Fibroblast of the aortic adventitia (primary cell): ENCODE results near the gene FALEC. TPM values are rescaled to one million over a fixed set of nuclear protein-coding genes. Genes with fewer than 3 reads are reported as not detected.
"Not testable (repeated sequence)": the region's sequence is repeated elsewhere in the genome, so short reads cannot be mapped to it uniquely, and the experiment has no call there.

Experiments used
- DNase-seq: peaks from one replicate; pipeline ENCODE4 v3.0.0-alpha.2; 2010; ENCODE audit warnings: low read depth
- H3K4me3 ChIP-seq: 2 replicates; pipeline ENCODE4 v1.5.1; 2011; ENCODE audit warnings: low read depth, mild to moderate bottlenecking, control low read depth, low read length, moderate library complexity
- total RNA-seq: library from RNA; depleted of rRNA; stranded (reverse); fragments of >200 nt; gene quantifications from 2 replicates; pipeline ENCODE4 v1.2.3, GENCODE V29; 2012; ENCODE audit warnings: low replicate concordance
- TF ChIP-seq, protein P1 (sequence below): IDR thresholded peaks from 2 replicates; pipeline ENCODE4 v1.5.1; 2011; ENCODE audit warnings: mild to moderate bottlenecking, low read length, control low read depth, inconsistent platforms; ENCODE audit not compliant: insufficient read depth

Gene FALEC
- total RNA-seq, 1 donor, result not detected

DNA sequence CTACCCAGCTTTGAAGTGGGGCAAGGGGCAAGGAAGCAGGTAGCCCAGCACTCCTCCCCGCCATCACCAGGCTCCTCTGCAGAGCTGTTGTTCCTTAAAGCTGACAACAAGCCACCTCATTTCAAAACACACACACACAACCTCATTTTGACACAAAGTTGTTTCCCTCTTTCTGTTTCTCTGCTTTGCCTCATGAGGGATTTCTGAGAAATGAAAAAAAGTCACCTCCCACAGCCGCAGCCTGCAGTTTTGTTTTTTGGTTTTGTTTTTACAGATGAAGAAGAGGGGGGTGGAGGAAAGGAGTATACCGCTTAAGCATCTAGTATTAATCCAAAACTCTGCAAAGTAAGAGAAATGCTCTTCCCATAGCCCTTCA, 51.8 kb downstream of the FALEC start:
- peak overlapping the region; percentile 47 for H3K4me3 ChIP-seq
- peak; percentile 54 for DNase-seq

DNA sequence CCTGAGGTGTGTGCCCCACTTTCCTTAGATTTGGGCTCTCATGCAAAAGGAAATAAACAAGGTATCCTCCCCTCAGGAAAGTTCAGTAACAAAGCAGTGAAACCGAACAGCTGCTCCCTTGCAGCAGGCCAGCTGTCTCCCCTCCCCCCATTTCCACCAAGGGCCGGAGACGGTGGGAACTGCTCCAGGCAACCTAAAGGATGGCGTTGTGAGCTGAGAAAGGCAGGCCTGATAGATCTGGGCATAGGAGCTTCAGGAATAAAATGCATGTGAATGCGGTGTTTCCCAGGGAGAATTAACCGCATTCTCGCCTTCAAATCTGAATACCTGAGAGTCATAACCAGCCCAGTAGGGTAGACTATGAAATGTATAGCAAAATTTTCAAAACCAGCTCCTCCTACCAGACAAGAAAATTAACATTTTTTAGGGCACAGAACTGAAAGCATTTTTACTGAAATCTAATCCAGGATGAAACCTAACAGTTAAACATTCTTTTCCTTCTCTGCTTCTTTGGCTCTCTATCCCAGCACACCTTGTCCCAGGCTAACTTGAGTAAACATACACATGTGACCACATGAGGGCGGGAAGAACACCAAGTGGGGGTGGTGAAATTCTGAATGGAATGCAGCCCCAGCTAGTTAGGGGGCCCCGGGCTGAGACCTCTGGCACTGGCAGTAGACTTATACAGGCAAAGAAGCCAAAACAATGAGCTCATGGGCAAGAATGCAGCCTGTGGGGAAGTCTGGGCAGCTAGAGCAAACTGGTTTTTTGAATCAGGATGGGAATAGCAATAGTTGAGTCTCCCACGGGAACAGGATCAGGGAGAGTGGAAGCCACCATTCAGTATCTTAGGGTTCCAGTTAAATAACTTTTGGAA, 52.4 kb downstream of the FALEC start:
- peak; percentile 97 for DNase-seq
- TF ChIP-seq, protein P1, sequence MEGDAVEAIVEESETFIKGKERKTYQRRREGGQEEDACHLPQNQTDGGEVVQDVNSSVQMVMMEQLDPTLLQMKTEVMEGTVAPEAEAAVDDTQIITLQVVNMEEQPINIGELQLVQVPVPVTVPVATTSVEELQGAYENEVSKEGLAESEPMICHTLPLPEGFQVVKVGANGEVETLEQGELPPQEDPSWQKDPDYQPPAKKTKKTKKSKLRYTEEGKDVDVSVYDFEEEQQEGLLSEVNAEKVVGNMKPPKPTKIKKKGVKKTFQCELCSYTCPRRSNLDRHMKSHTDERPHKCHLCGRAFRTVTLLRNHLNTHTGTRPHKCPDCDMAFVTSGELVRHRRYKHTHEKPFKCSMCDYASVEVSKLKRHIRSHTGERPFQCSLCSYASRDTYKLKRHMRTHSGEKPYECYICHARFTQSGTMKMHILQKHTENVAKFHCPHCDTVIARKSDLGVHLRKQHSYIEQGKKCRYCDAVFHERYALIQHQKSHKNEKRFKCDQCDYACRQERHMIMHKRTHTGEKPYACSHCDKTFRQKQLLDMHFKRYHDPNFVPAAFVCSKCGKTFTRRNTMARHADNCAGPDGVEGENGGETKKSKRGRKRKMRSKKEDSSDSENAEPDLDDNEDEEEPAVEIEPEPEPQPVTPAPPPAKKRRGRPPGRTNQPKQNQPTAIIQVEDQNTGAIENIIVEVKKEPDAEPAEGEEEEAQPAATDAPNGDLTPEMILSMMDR, result no peak
- H3K4me3 ChIP-seq, result peak overlapping the region; percentile 47

More for the DNA sequence above, 51.8 kb downstream of the FALEC start:
- TF ChIP-seq, protein P1, result no peak

DNA sequence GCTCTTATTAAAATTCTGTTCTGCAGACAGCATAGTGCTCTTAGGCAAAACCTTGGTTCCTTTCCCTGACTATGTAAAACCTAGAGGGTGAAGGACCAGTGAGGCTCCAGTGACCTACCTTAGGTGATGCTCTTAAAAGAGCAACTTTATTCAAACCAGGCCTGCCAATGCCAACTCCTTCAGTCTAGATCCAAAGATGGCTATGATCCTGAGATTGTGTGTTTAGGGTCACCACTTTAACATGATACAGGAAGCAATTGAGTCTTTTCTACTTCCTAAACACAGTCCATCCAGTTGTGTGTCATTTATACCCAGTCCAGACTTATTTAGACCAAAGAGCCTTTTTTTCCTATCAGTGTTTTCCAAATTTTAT, 53.0 kb downstream of the FALEC start:
- no peak for DNase-seq
- H3K4me3 ChIP-seq, result no peak overlapping the region
- TF ChIP-seq, protein P1, result no peak

DNA sequence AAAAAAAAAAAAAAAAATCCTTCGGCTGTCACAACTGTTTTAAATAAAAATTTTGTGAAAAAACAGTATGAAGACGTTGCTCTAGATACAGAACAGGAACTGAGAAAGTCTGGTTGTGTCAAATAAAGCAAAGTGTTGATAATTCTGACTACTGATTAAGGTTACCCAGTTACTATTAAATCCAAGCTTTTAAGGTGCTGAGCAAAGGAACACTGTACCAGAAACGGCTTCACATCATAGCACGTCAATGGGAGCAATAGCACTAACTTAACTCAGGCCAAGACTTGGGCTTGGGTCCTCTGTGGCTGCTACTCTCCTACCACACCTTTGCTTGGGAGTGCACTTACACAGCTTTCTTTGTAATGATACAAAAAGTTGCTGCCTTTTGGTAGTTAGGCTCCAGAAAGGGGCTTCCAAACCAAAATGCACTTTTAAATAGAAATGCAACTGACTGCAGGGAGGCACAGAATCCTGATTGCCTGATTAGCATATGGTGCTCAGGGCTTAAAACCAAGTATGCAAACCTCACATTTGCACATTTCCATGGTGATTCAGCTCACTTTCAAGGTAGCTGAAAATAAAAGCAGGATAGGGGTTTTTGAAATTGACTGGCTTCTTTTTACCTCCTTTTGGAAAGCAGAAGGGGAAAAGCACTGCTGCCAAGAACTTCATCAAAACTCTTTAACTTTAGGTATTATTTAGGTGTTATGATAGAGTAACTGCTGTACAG, 57.5 kb downstream of the FALEC start:
- TF ChIP-seq, protein P1, result no peak
- peak overlapping the region; percentile 0 for H3K4me3 ChIP-seq
- DNase-seq, result no peak

DNA sequence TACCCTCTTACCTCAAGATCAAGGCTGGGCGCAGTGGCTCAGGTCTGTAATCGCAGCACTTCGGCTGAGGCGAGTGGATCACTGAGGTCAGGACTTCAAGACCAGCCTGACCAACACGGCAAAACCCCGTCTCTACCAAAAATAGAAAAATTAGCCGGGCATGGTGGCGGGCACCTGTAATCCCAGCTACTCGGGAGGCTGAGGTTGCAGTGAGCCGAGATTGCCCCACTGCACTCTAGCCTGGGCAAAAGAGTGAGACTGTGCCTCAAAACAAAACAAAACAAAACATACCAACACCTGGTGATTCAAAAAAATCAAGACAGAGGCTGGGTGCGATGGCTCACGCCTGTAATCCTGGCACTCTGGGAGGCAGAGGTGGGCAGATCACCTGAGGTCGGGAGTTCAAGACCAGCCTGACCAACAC, 58.1 kb downstream of the FALEC start:
- not testable (repeated sequence) for H3K4me3 ChIP-seq, DNase-seq

DNA sequence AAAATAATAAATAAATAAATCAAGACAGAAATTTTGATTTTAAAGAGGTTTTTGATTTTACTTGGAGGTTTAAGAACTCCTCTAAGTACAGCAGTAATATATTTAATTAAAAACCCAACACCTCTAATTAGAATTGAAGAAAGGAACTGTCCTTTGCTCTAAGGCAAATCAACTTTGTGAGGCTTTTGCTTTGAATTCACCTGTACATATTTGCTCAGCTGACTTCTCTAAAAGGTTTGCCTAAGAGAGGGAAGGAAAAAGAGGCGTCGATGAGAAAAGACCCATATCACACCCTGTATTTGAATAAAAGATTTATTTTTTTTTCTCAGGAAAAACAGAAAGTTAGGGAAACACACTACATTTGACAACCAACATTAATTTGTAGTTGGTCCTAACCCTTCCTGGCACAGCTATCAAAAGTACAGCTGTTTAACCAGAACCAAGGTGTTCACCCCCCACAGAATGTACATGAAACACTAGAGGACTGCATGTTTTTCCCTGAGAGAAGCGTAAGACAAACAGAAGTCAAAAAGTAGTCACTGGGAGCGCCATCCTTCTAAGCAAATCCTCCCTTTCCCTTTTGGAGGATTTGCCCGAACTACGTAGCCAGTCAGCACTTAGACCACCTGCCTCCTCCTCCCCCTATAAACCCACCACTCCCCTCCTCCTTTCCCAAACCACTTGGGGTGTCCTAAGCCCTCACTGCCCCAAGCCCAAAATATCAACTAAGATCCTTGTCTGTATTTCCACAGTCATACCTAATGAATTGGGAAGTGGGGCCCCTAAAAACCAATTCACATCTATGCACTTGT, 58.9 kb downstream of the FALEC start:
- peak; percentile 35 for DNase-seq
- TF ChIP-seq, protein P1, result no peak
- peak overlapping the region; percentile 99 for H3K4me3 ChIP-seq

DNA sequence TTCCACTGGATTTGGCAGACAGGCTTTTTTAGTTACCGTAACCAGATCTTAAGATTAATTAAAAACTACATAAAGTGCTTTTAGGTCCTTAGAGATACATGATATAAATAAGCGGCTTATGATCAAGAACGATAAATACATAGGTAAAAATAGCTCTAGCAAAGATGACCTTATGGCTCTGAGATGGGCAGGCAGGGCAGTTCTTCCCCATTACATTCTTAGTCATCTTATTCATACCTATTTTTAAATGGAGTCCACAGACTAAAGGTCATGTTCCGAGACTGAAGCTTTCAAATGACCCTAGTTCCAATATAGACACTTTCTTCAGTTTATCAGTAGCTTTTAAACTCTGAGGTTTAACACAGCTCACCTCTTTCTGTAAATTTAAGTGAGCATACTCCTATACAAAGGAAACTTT, 59.5 kb downstream of the FALEC start:
- TF ChIP-seq, protein P1, result no peak
- DNase-seq, result no peak
- H3K4me3 ChIP-seq, result peak overlapping the region; percentile 99
